Gastrocnemius medialis (tissue), 4 donors: ENCODE measurements around the gene TTLL8.

ENCODE experiments used
- POLR2A ChIP-seq, 2 donors: fragments of 450-650 bp; IDR thresholded peaks; one replicate each; pipeline ENCODE4 v1.6.1; 2017; ENCODE audit warnings: antibody characterized with exemption in 2 of 2, mild to moderate bottlenecking in 2 of 2, moderate library complexity in 2 of 2
- TF ChIP-seq, protein P1 (sequence below), 5 experiments: fragments of 450-650 bp in 3 of 5; fragments of 200-600 bp in 2 of 5; sonication (generic) in 2 of 5; IDR thresholded peaks in 4 of 5; conservative IDR thresholded peaks in 1 of 5; 1 replicate in 4 of 5; 2 replicates in 1 of 5; pipeline ENCODE4 v1.5.1; 2016 to 2019; ENCODE audit warnings: antibody characterized with exemption in 5 of 5, mild to moderate bottlenecking in 3 of 5, moderate library complexity in 3 of 5

DNA sequence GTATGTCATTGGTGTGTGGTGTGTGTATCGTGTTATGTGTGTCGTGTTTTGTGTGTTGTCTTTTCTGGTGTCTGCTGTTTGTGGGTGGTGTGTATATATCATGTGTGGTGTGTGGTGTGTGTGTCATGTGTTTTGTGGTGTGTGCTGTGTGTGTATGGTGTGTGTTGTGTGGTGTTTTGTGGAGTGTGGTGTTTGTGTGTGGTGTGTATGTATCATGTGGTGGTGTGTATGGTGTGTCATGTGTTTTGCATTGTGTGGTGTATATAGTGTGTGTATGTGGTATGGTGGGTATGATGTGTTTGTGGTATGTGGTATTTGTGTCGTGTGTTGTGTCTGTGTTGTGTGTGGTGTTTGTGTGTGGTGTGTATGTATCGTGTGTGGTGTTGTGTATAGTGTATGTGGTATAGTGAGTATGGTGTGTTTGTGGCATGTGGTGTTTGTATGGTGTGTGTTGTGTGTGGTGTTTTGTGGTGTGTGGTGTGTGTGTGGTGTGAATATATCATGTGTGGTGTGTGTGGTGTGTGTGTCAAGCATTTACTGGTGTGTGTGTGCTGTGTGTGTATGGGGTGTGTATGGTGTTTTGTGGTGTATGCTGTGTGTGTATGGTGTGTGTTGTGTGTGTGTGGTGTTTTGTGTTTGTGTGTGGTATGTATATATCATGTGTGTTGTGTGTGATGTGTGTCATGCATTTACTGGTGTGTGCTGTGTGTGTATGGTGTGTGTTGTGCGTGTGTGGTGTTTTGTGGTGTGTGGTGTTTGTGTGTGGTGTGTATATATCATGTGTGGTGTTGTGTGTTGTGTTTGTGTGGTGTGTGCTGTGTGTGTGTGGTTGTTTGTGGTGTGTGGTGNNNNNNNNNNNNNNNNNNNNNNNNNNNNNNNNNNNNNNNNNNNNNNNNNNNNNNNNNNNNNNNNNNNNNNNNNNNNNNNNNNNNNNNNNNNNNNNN is 84.8 kb downstream of the TTLL8 start:
- TF ChIP-seq, protein P1, sequence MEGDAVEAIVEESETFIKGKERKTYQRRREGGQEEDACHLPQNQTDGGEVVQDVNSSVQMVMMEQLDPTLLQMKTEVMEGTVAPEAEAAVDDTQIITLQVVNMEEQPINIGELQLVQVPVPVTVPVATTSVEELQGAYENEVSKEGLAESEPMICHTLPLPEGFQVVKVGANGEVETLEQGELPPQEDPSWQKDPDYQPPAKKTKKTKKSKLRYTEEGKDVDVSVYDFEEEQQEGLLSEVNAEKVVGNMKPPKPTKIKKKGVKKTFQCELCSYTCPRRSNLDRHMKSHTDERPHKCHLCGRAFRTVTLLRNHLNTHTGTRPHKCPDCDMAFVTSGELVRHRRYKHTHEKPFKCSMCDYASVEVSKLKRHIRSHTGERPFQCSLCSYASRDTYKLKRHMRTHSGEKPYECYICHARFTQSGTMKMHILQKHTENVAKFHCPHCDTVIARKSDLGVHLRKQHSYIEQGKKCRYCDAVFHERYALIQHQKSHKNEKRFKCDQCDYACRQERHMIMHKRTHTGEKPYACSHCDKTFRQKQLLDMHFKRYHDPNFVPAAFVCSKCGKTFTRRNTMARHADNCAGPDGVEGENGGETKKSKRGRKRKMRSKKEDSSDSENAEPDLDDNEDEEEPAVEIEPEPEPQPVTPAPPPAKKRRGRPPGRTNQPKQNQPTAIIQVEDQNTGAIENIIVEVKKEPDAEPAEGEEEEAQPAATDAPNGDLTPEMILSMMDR (IDR thresholded peaks at IDR 0.05 in 4 of 5, conservative IDR thresholded peaks at IDR 0.05 in 1 of 5): no peak
- no peak for TF ChIP-seq POLR2A (IDR thresholded peaks at IDR 0.05)
